ENCODE results near the gene TEX9. TPM values are rescaled to one million over a fixed set of nuclear protein-coding genes. Genes with fewer than 3 reads are reported as not detected.
"Not testable (repeated sequence)": the region's sequence is repeated elsewhere in the genome, so short reads cannot be mapped to it uniquely, and the experiment has no call there.

TEX9 gene
- total RNA-seq, 1 donor from 2014 or later, result 4.7 TPM

DNA sequence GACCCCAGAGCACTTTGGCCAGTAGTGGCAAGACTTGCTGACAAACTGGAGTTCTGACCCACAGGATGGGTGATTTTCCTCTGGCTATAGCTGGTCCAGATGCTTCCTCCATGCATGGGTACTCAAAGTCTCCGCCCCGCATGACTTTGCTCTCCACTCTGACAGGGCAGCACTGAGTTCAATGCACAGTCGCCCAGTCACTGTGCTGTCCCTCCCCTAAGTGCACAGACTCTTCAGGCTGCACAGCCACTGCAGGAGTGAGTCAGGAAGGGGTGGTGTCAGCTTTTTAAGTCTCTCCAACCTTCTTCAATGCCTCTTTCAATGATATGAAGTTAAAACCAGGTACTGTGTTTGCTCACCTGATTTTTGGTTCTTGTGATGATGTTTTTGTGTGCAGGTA is 17.8 kb downstream of the TEX9 start:
- H3K4me3 ChIP-seq (ENCODE audit: low read depth, low read length), result no peak overlapping the region
- no peak for DNase-seq (ENCODE audit: low read depth)
- TF ChIP-seq, protein P1, sequence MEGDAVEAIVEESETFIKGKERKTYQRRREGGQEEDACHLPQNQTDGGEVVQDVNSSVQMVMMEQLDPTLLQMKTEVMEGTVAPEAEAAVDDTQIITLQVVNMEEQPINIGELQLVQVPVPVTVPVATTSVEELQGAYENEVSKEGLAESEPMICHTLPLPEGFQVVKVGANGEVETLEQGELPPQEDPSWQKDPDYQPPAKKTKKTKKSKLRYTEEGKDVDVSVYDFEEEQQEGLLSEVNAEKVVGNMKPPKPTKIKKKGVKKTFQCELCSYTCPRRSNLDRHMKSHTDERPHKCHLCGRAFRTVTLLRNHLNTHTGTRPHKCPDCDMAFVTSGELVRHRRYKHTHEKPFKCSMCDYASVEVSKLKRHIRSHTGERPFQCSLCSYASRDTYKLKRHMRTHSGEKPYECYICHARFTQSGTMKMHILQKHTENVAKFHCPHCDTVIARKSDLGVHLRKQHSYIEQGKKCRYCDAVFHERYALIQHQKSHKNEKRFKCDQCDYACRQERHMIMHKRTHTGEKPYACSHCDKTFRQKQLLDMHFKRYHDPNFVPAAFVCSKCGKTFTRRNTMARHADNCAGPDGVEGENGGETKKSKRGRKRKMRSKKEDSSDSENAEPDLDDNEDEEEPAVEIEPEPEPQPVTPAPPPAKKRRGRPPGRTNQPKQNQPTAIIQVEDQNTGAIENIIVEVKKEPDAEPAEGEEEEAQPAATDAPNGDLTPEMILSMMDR (conservative IDR thresholded peaks at IDR 0.05; ENCODE audit: low read depth, low read length), result no peak

DNA sequence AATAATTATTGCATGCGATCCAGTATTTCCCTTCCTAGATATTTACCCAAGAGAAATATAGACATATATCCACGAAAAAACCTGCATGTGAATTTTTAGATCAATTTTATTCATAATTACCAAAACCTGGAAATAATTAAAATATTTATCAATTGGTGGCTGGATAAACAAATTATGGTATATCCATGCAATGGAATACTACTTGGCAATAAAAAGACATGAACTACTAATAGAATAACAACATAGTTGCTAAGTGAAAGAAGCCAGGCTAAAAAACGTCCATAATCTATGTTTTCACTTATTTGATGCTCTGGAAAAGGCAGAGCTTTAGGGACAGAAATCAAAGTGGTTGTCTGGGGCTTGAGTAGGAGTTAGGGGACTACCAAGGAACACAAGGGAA is 20.7 kb downstream of the TEX9 start:
- DNase-seq (ENCODE audit: low read depth), result no peak
- TF ChIP-seq, protein P1 (conservative IDR thresholded peaks at IDR 0.05; ENCODE audit: low read depth, low read length), result no peak
- H3K4me3 ChIP-seq (ENCODE audit: low read depth, low read length), result no peak overlapping the region

DNA sequence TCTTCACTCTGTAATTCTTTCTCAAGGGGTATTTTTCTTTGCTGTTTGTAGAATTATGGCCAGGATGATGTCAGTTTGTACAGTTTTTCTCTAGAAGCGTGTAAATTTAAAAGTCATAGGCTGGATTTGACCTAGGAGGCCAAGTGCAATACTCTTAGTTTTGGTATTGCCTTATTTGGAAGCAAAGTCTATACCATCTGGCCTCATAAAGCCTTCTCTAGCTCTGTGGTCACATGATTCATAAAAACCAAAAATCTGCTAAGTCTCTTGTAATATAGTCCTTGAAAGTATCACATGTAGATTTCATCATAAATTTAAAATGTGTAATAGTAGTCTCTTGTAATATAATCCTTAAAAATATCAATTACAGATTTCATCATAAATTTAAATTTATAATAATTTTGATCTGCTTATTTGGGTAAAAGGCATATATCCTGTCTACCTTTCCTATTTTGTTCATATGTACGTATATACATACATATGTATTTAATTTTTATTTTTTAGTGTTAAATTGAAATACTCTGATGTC is 25.6 kb downstream of the TEX9 start:
- TF ChIP-seq, protein P1 (conservative IDR thresholded peaks at IDR 0.05; ENCODE audit: low read depth, low read length), result no peak
- no peak for DNase-seq (ENCODE audit: low read depth)
- H3K4me3 ChIP-seq (ENCODE audit: low read depth, low read length), result no peak overlapping the region

DNA sequence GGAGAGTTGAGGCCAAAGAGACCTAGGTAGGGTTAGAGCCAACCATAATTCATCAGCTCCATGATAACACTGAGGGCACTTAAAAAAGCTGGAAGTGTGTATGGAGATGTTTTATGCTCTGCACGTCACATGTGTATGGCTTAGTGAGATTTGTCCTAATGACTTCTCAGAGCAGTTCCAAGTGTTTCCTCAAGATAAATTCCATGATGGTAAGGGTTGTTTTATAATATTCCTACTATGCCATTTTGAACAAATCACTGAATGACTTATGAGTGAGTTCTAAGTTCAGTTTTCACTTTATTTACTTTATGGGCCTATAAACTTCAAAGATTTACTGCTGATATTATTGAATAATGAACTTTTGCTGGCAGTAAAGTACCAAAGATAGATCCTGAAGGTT is 28.1 kb downstream of the TEX9 start:
- TF ChIP-seq, protein P1 (conservative IDR thresholded peaks at IDR 0.05; ENCODE audit: low read depth, low read length), result no peak
- no peak overlapping the region for H3K4me3 ChIP-seq (ENCODE audit: low read depth, low read length)
- no peak for DNase-seq (ENCODE audit: low read depth)

DNA sequence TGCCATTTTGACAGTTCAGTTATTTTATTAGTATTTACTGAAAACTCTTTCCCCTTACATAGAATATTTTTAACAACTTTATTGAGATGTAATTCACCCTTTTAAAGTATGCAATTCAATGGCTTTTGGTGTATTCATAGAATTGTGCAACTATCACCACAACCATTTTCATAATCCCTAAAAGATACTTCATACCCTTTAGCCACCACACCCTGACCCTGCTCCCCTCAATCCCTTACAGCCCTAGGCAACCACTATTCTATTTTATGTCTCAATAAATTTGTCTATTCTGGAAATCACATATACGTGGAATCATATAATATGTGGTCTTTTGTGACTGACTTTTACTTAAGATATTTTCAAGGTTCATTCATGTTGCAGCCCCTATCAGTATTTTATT is 29.7 kb downstream of the TEX9 start:
- no peak for DNase-seq (ENCODE audit: low read depth)
- TF ChIP-seq, protein P1 (conservative IDR thresholded peaks at IDR 0.05; ENCODE audit: low read depth, low read length), result no peak
- H3K4me3 ChIP-seq (ENCODE audit: low read depth, low read length), result no peak overlapping the region

DNA sequence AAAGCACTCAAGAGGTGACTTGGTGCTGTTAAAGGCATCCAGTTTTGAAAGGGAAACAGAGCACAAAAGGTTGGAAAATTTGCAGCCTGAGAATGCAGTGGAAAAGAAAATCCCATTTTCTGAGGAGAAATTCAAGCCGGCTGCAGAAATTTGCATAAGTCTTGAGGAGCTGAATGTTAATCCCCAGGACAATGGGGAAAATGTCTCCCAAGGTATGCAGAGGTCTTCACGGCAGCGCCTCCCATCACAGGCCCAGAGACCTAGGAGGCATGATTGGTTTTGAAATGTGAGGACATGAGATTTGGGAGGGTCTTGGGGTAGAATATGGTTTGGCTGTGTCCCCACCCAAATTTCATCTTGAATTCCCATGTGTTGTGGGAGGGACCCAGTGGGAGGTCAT is 32.1 kb downstream of the TEX9 start:
- not testable (repeated sequence) for DNase-seq (ENCODE audit: low read depth); H3K4me3 ChIP-seq (ENCODE audit: low read depth, low read length)

DNA sequence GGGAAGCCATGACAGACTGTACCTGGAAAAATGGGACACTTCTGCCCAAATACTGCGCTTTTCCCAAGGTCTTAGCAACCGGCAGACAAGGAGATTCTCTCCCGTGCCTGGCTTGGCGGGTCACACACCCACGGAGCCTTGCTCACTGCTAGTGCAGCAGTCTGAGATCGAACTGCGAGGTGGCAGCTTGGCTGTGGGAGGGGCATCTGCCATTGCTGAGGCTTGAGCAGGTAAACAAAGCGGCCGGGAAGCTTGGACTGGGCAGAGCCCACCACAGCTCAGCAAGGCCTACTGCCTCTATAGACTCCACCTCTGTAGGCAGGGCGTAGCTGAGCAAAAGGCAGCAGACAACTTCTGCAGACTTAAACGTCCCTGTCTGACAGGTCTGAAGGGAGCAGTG is 34.0 kb downstream of the TEX9 start:
- not testable (repeated sequence) for DNase-seq (ENCODE audit: low read depth); H3K4me3 ChIP-seq (ENCODE audit: low read depth, low read length)

DNA sequence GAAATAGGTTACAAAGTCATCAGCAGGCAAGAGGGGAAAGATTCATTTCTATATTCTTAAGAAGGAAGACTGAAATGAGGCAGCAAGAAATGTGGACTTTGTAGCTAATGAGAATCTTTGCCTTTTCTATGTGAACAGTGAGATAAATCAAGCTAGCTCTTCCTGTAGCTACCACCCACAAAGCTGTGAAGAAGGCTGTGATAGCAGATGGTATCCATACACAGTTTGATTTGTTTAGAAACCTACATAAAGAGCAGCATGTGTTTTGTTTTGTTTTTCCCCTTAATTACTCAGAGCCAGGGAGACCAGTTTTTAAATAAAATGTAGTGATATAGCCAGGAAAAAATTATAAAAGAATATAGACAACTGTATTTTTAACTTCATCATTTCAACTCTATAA is 45.5 kb downstream of the TEX9 start:
- DNase-seq (ENCODE audit: low read depth), result no peak
- H3K4me3 ChIP-seq (ENCODE audit: low read depth, low read length), result no peak overlapping the region
- TF ChIP-seq, protein P1 (conservative IDR thresholded peaks at IDR 0.05; ENCODE audit: low read depth, low read length), result no peak
